CD14-positive monocyte (primary cell): Measurements from ENCODE around the gene TTC33. TPM values are rescaled to one million over a fixed set of nuclear protein-coding genes. Genes with fewer than 3 reads are reported as not detected.

Experiments
- DNase-seq, 3 donors: peaks; one replicate each; pipeline ENCODE4 v3.0.0-alpha.2; 2011 to 2022
- H2AFZ ChIP-seq: 2 replicates; pipeline ENCODE4 v1.6.0; 2012; ENCODE audit warnings: mild to moderate bottlenecking, low read depth, low read length, inconsistent platforms; ENCODE audit not compliant: insufficient read depth, poor library complexity, severe bottlenecking
- H3K27ac ChIP-seq, 2 donors: 1 replicate in 1 of 2; 2 replicates in 1 of 2; pipeline ENCODE4 v1.5.1; 2012 to 2013; ENCODE audit warnings: low read length in 2 of 2, control low read depth in 1 of 2, inconsistent platforms in 1 of 2, low read depth in 1 of 2, mild to moderate bottlenecking in 1 of 2
- H3K27me3 ChIP-seq, 2 donors: one replicate each; pipeline versions ENCODE4 v1.6.0 to v1.6.1; 2011 to 2013; ENCODE audit warnings: low read length in 2 of 2; ENCODE audit not compliant: control insufficient read depth in 2 of 2, insufficient read depth in 2 of 2
- H3K36me3 ChIP-seq, 2 donors: replicated peaks in 1 of 2; 1 replicate in 1 of 2; 2 replicates in 1 of 2; pipeline versions ENCODE4 v1.5.1 to v1.6.1; 2012 to 2013; ENCODE audit warnings: low read length in 2 of 2, control low read depth in 1 of 2, inconsistent platforms in 1 of 2, mild to moderate bottlenecking in 1 of 2; ENCODE audit not compliant: insufficient read depth in 2 of 2, control insufficient read depth in 1 of 2
- H3K4me1 ChIP-seq, 2 donors: 1 replicate in 1 of 2; 2 replicates in 1 of 2; pipeline versions ENCODE4 v1.5.1 to v1.6.1; 2012 to 2013; ENCODE audit warnings: low read length in 2 of 2, control low read depth in 1 of 2, inconsistent platforms in 1 of 2, mild to moderate bottlenecking in 1 of 2, moderate library complexity in 1 of 2; ENCODE audit not compliant: insufficient read depth in 2 of 2, control insufficient read depth in 1 of 2
- H3K4me2 ChIP-seq: replicated peaks from 2 replicates; pipeline ENCODE3; 2012; ENCODE audit warnings: low read length, moderate library complexity, mild to moderate bottlenecking; ENCODE audit not compliant: poor library complexity, severe bottlenecking; ENCODE audit errors: extremely low read depth
- H3K4me3 ChIP-seq, 3 experiments: fragments of 200-600 bp in 1 of 3; sonication (generic) in 1 of 3; replicated peaks in 1 of 3; 1 replicate in 2 of 3; 2 replicates in 1 of 3; pipeline ENCODE4 v1.5.1; 2011 to 2013; ENCODE audit warnings: low read length in 3 of 3, mild to moderate bottlenecking in 3 of 3, control low read depth in 2 of 3, low read depth in 2 of 3, inconsistent platforms in 1 of 3, moderate library complexity in 1 of 3
- H3K79me2 ChIP-seq: 2 replicates; pipeline ENCODE4 v1.6.0; 2012; ENCODE audit warnings: mild to moderate bottlenecking, control low read depth, inconsistent platforms, low read length, moderate library complexity; ENCODE audit not compliant: insufficient read depth
- H3K9ac ChIP-seq: 2 replicates; pipeline ENCODE4 v1.6.0; 2017; ENCODE audit warnings: low read length, mild to moderate bottlenecking; ENCODE audit not compliant: insufficient read depth, poor library complexity, severe bottlenecking
- H3K9me3 ChIP-seq, 2 donors: replicated peaks in 1 of 2; 1 replicate in 1 of 2; 2 replicates in 1 of 2; pipeline versions ENCODE4 v1.5.1 to v1.6.1; 2012 to 2013; ENCODE audit warnings: low read length in 2 of 2, control low read depth in 1 of 2; ENCODE audit not compliant: control insufficient read depth in 1 of 2, insufficient read depth in 1 of 2
- H4K20me1 ChIP-seq: 2 replicates; pipeline ENCODE4 v1.6.0; 2012; ENCODE audit warnings: mild to moderate bottlenecking, low read length, control low read depth, moderate library complexity; ENCODE audit not compliant: insufficient read depth
- H3K27ac Mint-ChIP-seq, 7 donors: one replicate each; pipeline ENCODE4 v1.8.0; 2020; ENCODE audit warnings: mild to moderate bottlenecking in 7 of 7, mixed read lengths in 7 of 7, moderate library complexity in 6 of 7, inconsistent platforms in 2 of 7
- H3K27me3 Mint-ChIP-seq, 3 donors: one replicate each; pipeline ENCODE4 v1.8.0; 2021 to 2022; ENCODE audit warnings: low read depth in 3 of 3, mild to moderate bottlenecking in 3 of 3, mixed read lengths in 3 of 3, moderate library complexity in 3 of 3, inconsistent platforms in 1 of 3
- H3K36me3 Mint-ChIP-seq, 2 donors: one replicate each; pipeline ENCODE4 v1.8.0; 2020; ENCODE audit warnings: mixed read lengths in 2 of 2, inconsistent platforms in 1 of 2, mild to moderate bottlenecking in 1 of 2
- H3K4me1 Mint-ChIP-seq: one replicate; pipeline ENCODE4 v1.8.0; 2020; ENCODE audit warnings: mild to moderate bottlenecking, mixed read lengths
- H3K4me3 Mint-ChIP-seq, 2 donors: one replicate each; pipeline ENCODE4 v1.8.0; 2020; ENCODE audit warnings: mild to moderate bottlenecking in 2 of 2, mixed read lengths in 2 of 2, moderate library complexity in 1 of 2
- H3K9me3 Mint-ChIP-seq, 7 donors: one replicate each; pipeline ENCODE4 v1.8.0; 2020 to 2022; ENCODE audit warnings: mixed read lengths in 7 of 7, mild to moderate bottlenecking in 6 of 7, moderate library complexity in 6 of 7, inconsistent platforms in 2 of 7
- WGBS: methylation state at CpG from one replicate; pipeline ENCODE4 v1.1.5; 2013; ENCODE audit warnings: missing lambda C conversion rate; ENCODE audit not compliant: insufficient coverage; 5-methylcytosine and 5-hydroxymethylcytosine counted together
- intact Hi-C, 2 donors: fragments of 100-400 bp; cut with micrococcal nuclease; formaldehyde crosslinking; loops; one replicate each; pipeline versions ENCODE4 v1.15.0 to v1.15.1; 2023
- polyA plus RNA-seq, 3 donors: library from polyadenylated mRNA; depleted of rRNA in 1 of 3; unstranded in 2 of 3; stranded (reverse) in 1 of 3; fragments of 300-500 nt in 2 of 3; fragments of >200 nt in 1 of 3; fragmentation: Illumina TruSeq in 2 of 3; gene quantifications; 1 replicate in 2 of 3; 2 replicates in 1 of 3; pipeline ENCODE4 v1.2.3, GENCODE V29; 2012 to 2021
- TF ChIP-seq, protein P1 (sequence below): fragments of 200-600 bp; IDR thresholded peaks from one replicate; pipeline ENCODE4 v1.8.0; 2022; ENCODE audit warnings: antibody characterized with exemption, mild to moderate bottlenecking

TTC33 gene
- polyA plus RNA-seq, 3 donors: 1.5 to 11.7 (median 9.4) TPM

GRCh38 chr5:40626801-40627200, 129.0 kb downstream of the TTC33 start:
- no peaks in the 10 kb centered on the region for H3K9me3 ChIP-seq
- WGBS: no CpG with 5 or more reads among the region's 2 CpGs
- H3K4me1 Mint-ChIP-seq: peaks cover 30% of the 10 kb centered on the region
- no peak overlapping the region for H3K9ac ChIP-seq
- peaks cover 31 to 38% of the 10 kb centered on the region in 2 donors for H3K4me1 ChIP-seq
- peaks cover 0 to 3% of the 10 kb centered on the region in 2 donors for H3K36me3 Mint-ChIP-seq
- TF ChIP-seq, protein P1, sequence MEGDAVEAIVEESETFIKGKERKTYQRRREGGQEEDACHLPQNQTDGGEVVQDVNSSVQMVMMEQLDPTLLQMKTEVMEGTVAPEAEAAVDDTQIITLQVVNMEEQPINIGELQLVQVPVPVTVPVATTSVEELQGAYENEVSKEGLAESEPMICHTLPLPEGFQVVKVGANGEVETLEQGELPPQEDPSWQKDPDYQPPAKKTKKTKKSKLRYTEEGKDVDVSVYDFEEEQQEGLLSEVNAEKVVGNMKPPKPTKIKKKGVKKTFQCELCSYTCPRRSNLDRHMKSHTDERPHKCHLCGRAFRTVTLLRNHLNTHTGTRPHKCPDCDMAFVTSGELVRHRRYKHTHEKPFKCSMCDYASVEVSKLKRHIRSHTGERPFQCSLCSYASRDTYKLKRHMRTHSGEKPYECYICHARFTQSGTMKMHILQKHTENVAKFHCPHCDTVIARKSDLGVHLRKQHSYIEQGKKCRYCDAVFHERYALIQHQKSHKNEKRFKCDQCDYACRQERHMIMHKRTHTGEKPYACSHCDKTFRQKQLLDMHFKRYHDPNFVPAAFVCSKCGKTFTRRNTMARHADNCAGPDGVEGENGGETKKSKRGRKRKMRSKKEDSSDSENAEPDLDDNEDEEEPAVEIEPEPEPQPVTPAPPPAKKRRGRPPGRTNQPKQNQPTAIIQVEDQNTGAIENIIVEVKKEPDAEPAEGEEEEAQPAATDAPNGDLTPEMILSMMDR: no peak
- no peaks in the 10 kb centered on the region for H4K20me1 ChIP-seq
- no peaks in the 10 kb centered on the region for H3K36me3 ChIP-seq
- H3K4me3 ChIP-seq: no peak overlapping the region
- H3K4me2 ChIP-seq: no peak overlapping the region
- DNase-seq: no peak
- no peaks in the 10 kb centered on the region for H3K9me3 Mint-ChIP-seq
- no peaks in the 10 kb centered on the region for H3K27me3 Mint-ChIP-seq
- H3K27ac Mint-ChIP-seq: peak overlapping the region in 1 of 7 donors; percentile 41
- no peaks in the 10 kb centered on the region for H3K27me3 ChIP-seq
- no peak overlapping the region for H2AFZ ChIP-seq
- H3K4me3 Mint-ChIP-seq: no peak overlapping the region
- intact Hi-C loops: no loop called here
- H3K27ac ChIP-seq: no peak overlapping the region
- H3K79me2 ChIP-seq: no peaks in the 10 kb centered on the region

- Histone ChIP-seq H3K9ac (no peak overlapping the region), H3K4me3 (no peak overlapping the region), H3K27me3 (no peaks in the 10 kb centered on the region), H3K9me3 (no peaks in the 10 kb centered on the region), H3K79me2 (no peaks in the 10 kb centered on the region), H3K27ac (no peak overlapping the region), H3K4me1 (peaks cover 28 to 30% of the 10 kb centered on the region in 2 donors), H3K36me3 (no peaks in the 10 kb centered on the region), H2AFZ (no peak overlapping the region), H3K4me2 (no peak overlapping the region), H4K20me1 (no peaks in the 10 kb centered on the region)
- TF ChIP-seq, protein P1: no peak
- H3K36me3 Mint-ChIP-seq: peaks cover 0 to 3% of the 10 kb centered on the region in 2 donors
- peaks cover 24% of the 10 kb centered on the region for H3K4me1 Mint-ChIP-seq
- no peaks in the 10 kb centered on the region for H3K27me3 Mint-ChIP-seq
- no peak overlapping the region for H3K4me3 Mint-ChIP-seq
- intact Hi-C loops: no loop called here
- no peak overlapping the region for H3K27ac Mint-ChIP-seq
- no peaks in the 10 kb centered on the region for H3K9me3 Mint-ChIP-seq
- no CpG with 5 or more reads among the region's 2 CpGs for WGBS
- no peak for DNase-seq
Observed at GRCh38 chr5:40623480-40624420, 132.0 kb downstream of the TTC33 start.
